Neuronal stem cell (in vitro differentiated cells): ENCODE results near the gene ARHGAP33.

Source experiments
- DNase-seq: peaks from one replicate; pipeline ENCODE4 v3.0.0-alpha.2; 2013; ENCODE audit warnings: low spot score
- H2AFZ ChIP-seq: one replicate; pipeline ENCODE4 v1.6.1; 2013; ENCODE audit warnings: mild to moderate bottlenecking, low read length, inconsistent platforms
- H2AK5ac ChIP-seq: 2 replicates; pipeline ENCODE4 v1.6.1; 2013; ENCODE audit warnings: low read depth, mild to moderate bottlenecking, inconsistent platforms, low read length, moderate library complexity, mixed read lengths
- H2BK120ac ChIP-seq: 2 replicates; pipeline ENCODE4 v1.6.1; 2013; ENCODE audit warnings: low read depth, mild to moderate bottlenecking, inconsistent platforms, low read length, moderate library complexity, mixed read lengths
- H2BK12ac ChIP-seq: one replicate; pipeline ENCODE4 v1.6.1; 2013; ENCODE audit warnings: low read length, inconsistent platforms
- H2BK15ac ChIP-seq: 2 replicates; pipeline ENCODE4 v1.6.1; 2013; ENCODE audit warnings: mild to moderate bottlenecking, low read length, inconsistent platforms, mixed read lengths
- H2BK5ac ChIP-seq: one replicate; pipeline ENCODE4 v1.6.1; 2013; ENCODE audit warnings: inconsistent platforms, mild to moderate bottlenecking, low read length, moderate library complexity
- H3K14ac ChIP-seq: one replicate; pipeline ENCODE4 v1.6.1; 2013; ENCODE audit warnings: low read length, inconsistent platforms
- H3K18ac ChIP-seq: 2 replicates; pipeline ENCODE4 v1.6.1; 2013; ENCODE audit warnings: low read length, inconsistent platforms
- H3K23ac ChIP-seq: 2 replicates; pipeline ENCODE4 v1.6.1; 2013; ENCODE audit warnings: low read depth, mild to moderate bottlenecking, mixed read lengths, low read length, inconsistent platforms; ENCODE audit not compliant: poor library complexity
- H3K27ac ChIP-seq: replicated peaks from 3 replicates; pipeline ENCODE4 v1.5.1; 2013; ENCODE audit warnings: low read length, inconsistent platforms
- H3K27me3 ChIP-seq, 3 experiments: 2 replicates each; pipeline ENCODE4 v1.6.1; 2013; ENCODE audit warnings: low read length in 3 of 3, mild to moderate bottlenecking in 2 of 3, inconsistent platforms in 1 of 3, low read depth in 1 of 3, mixed read lengths in 1 of 3, moderate library complexity in 1 of 3; ENCODE audit not compliant: control insufficient read depth in 3 of 3, insufficient read depth in 3 of 3
- H3K36me3 ChIP-seq, 2 donors: replicated peaks in 1 of 2; 2 replicates each; pipeline ENCODE4 v1.6.1; 2013; ENCODE audit warnings: low read length in 2 of 2; ENCODE audit not compliant: control insufficient read depth in 2 of 2, insufficient read depth in 2 of 2
- H3K4ac ChIP-seq: 2 replicates; pipeline ENCODE4 v1.6.1; 2013; ENCODE audit warnings: inconsistent platforms, mild to moderate bottlenecking, low read length, moderate library complexity
- H3K4me1 ChIP-seq, 2 donors: 1 replicate in 1 of 2; 2 replicates in 1 of 2; pipeline ENCODE4 v1.6.1; 2013; ENCODE audit warnings: low read length in 2 of 2, low read depth in 1 of 2; ENCODE audit not compliant: control insufficient read depth in 2 of 2, insufficient read depth in 1 of 2
- H3K4me2 ChIP-seq: one replicate; pipeline ENCODE4 v1.6.1; 2013; ENCODE audit warnings: mild to moderate bottlenecking, low read length, inconsistent platforms; ENCODE audit not compliant: insufficient read depth, poor library complexity, severe bottlenecking
- H3K4me3 ChIP-seq, 2 donors: 2 replicates each; pipeline ENCODE4 v1.5.1; 2013; ENCODE audit warnings: low read length in 2 of 2, mild to moderate bottlenecking in 2 of 2, inconsistent platforms in 1 of 2, moderate library complexity in 1 of 2
- H3K79me1 ChIP-seq: one replicate; pipeline ENCODE4 v1.6.1; 2013; ENCODE audit warnings: low read depth, mild to moderate bottlenecking, inconsistent platforms, low read length, moderate library complexity
- H3K9ac ChIP-seq: one replicate; pipeline ENCODE4 v1.6.1; 2013; ENCODE audit warnings: mild to moderate bottlenecking, low read depth, low read length, inconsistent platforms; ENCODE audit not compliant: poor library complexity
- H3K9me3 ChIP-seq, 2 donors: replicated peaks in 1 of 2; 2 replicates each; pipeline versions ENCODE3 to v1.6.1; 2013; ENCODE audit warnings: low read length in 2 of 2, mild to moderate bottlenecking in 2 of 2, inconsistent platforms in 1 of 2, low read depth in 1 of 2, mixed read lengths in 1 of 2, moderate library complexity in 1 of 2; ENCODE audit not compliant: control insufficient read depth in 2 of 2, insufficient read depth in 1 of 2
- H4K8ac ChIP-seq: one replicate; pipeline ENCODE4 v1.6.1; 2013; ENCODE audit warnings: low read depth, mild to moderate bottlenecking, inconsistent platforms, low read length, moderate library complexity
- H4K91ac ChIP-seq: one replicate; pipeline ENCODE4 v1.6.1; 2013; ENCODE audit warnings: low read length, low read depth, mild to moderate bottlenecking, inconsistent platforms; ENCODE audit not compliant: poor library complexity
- whole genome bisulfite sequencing, 2 donors: extraction: QIAGEN DNeasy Blood & Tissue Kit; methylation state at CpG; one replicate each; pipeline ENCODE4 v1.1.7; 2013; ENCODE audit warnings: missing lambda C conversion rate in 2 of 2, mixed read lengths in 1 of 2; ENCODE audit not compliant: insufficient read length in 2 of 2, insufficient replicate concordance in 1 of 2; ENCODE audit errors: extremely low coverage in 2 of 2; 5-methylcytosine and 5-hydroxymethylcytosine counted together

ARHGAP33 gene

DNA sequence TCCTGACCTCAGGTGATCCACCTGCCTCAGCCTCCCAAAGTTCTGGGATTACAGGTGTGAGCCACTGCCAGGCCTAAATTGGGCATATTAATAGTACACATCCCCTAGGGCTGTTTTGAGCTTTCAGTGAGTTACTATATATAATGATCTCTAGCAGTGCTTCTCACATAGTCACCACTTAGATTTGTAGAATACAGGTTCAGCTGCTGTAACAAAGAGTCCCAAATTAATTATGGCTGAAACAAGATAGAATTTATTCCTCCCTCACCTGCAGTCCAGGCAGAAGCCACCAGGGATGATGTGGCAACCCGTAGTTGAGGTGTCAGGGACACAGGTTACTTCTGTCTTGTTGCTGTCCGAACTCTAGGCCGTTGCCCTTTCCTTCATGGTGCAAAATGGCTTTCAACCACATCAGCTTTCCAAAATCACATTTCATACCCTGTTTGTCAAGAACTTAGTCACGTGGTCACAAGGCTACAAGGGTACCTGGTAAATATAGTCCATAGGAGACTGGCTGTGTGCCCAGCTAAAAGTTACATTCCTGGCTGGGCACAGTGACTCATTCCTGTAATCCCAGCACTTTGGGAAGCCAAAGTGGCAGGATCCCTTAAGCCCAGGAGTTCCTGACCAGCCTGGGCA lies 14.5 kb upstream of the ARHGAP33 start:
- Histone ChIP-seq H3K9ac (no peak overlapping the region), H3K27me3 (peaks cover 0 to 4% (median 2%) of the 10 kb centered on the region in 3 experiments), H2BK120ac (no peak overlapping the region), H3K9me3 (no peaks in the 10 kb centered on the region), H3K4me3 (no peak overlapping the region), H3K79me1 (peaks cover 18% of the 10 kb centered on the region), H3K4ac (no peak overlapping the region), H2BK5ac (no peak overlapping the region), H2AFZ (no peak overlapping the region), H3K36me3 (peaks cover 32 to 58% of the 10 kb centered on the region in 2 donors), H2BK15ac (no peak overlapping the region), H4K91ac (no peak overlapping the region), H3K18ac (no peak overlapping the region), H2BK12ac (no peak overlapping the region), H3K27ac (no peak overlapping the region), H3K14ac (no peak overlapping the region), H4K8ac (no peak overlapping the region), H3K4me2 (no peak overlapping the region), H3K23ac (no peak overlapping the region), H3K4me1 (peaks cover 12 to 16% of the 10 kb centered on the region in 2 donors), H2AK5ac (no peak overlapping the region)
- no CpG with 5 or more reads among the region's 4 CpGs for WGBS, 2 donors
- DNase-seq = no peak

DNA sequence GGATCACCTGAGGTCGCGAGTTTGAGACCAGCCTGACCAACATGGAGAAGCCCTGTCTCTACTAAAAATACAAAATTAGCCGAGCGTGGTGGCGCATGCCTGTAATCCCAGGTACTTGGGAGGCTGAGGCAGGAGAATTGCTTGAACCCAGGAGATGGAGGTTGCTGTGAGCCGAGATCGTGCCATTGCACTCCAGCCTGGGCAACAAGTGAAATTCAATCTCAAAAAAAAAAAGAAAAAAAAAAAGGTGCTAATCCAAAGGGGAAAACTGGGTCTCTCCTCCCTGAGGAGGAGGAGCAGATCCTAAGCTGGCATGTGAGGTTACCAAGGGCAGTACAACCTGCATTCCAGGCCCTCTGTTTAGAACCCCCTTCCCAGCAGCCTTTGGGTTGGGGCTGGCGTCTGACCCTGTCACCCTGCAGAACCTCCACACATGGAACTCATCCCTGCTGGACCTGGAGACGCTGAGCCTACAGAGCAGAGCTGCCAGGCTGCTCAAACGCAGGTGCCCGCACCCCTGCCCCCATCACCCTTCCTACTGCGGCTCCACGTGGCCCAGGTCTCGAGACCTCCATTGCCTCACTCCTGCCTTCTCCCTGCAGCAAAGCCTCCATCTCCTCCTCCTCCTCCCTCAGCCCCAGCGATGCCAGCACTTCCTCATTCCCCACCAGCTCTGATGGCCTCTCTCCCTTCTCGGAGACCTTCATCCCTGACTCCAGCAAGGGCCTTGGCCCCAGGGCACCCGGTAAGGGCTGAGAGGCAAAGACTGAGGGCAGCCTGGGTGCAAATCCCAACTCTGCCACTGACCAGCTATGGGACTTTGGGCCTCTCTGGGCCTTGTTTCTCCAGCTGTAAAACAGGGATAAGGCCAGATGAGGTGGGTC lies 10.7 kb upstream of the ARHGAP33 start:
- Histone ChIP-seq H3K27ac (no peak overlapping the region), H3K4me1 (peaks cover 0 to 5% of the 10 kb centered on the region in 2 donors), H2BK5ac (no peak overlapping the region), H3K4ac (peak overlapping the region; percentile 5), H2BK120ac (no peak overlapping the region), H2AK5ac (peak overlapping the region; percentile 28), H3K18ac (no peak overlapping the region), H2BK15ac (no peak overlapping the region), H2BK12ac (peak overlapping the region; percentile 1), H2AFZ (no peak overlapping the region), H3K9me3 (no peaks in the 10 kb centered on the region), H3K27me3 (no peaks in the 10 kb centered on the region), H4K91ac (no peak overlapping the region), H3K14ac (no peak overlapping the region), H4K8ac (no peak overlapping the region), H3K36me3 (peaks cover 35 to 78% of the 10 kb centered on the region in 2 donors), H3K9ac (peak overlapping the region; percentile 44), H3K23ac (no peak overlapping the region), H3K79me1 (peaks cover 5% of the 10 kb centered on the region), H3K4me3 (no peak overlapping the region), H3K4me2 (no peak overlapping the region)
- WGBS, 2 donors = no CpG with 5 or more reads among the region's 17 CpGs
- DNase-seq = no peak

DNA sequence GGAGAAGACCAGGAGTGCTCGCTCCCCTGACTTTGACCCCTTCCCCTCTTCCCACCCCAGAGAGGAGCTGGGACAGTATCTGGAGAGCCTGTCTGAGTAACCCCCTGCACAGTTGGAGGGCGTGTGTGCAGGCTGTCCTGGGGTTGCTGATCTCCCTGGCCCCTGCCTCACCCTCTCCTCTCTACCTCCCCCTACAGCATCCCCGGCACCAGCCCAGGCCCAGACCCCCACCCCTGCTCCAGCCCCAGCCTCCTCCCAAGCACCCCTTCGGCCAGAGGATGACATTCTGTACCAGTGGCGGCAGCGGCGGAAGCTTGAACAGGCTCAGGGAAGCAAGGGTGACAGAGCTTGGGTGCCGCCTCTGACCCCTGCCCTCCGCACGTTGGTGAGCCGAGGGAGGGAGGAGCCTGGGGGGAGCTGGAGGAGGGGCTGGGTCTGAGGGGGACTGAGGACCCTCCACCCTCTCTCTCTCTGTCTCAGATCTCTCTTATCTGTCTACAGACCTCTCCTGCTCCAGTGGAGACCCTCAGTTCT lies 8.7 kb upstream of the ARHGAP33 start:
- Histone ChIP-seq H2AK5ac (no peak overlapping the region), H3K4me1 (peaks cover 0 to 5% of the 10 kb centered on the region in 2 donors), H2BK15ac (no peak overlapping the region), H3K9me3 (no peaks in the 10 kb centered on the region), H2BK120ac (no peak overlapping the region), H3K36me3 (peaks cover 28 to 63% of the 10 kb centered on the region in 2 donors), H4K8ac (no peak overlapping the region), H3K9ac (no peak overlapping the region), H2AFZ (no peak overlapping the region), H3K79me1 (peaks cover 3% of the 10 kb centered on the region), H3K4me2 (no peak overlapping the region), H2BK5ac (no peak overlapping the region), H2BK12ac (no peak overlapping the region), H3K14ac (no peak overlapping the region), H4K91ac (no peak overlapping the region), H3K4ac (no peak overlapping the region), H3K18ac (no peak overlapping the region), H3K27ac (no peak overlapping the region), H3K4me3 (no peak overlapping the region), H3K27me3 (no peaks in the 10 kb centered on the region), H3K23ac (no peak overlapping the region)
- no peak for DNase-seq
- WGBS, 2 donors = no CpG with 5 or more reads among the region's 11 CpGs
